ENCODE results near the gene HECA. TPM values are rescaled to one million over a fixed set of nuclear protein-coding genes. Genes with fewer than 3 reads are reported as not detected.

Gene HECA
- 10.0 and 12.4 TPM in 2 replicates for total RNA-seq

GRCh38 chr6:139134817-139135577 is at the start of gene HECA:
TSS of gene HECA (plus strand) at chr6:139135080. CDS start at chr6:139135397, 317 bp downstream.

Other genes with a start within 250 kb of the HECA start
- 19.5 and 20.6 TPM in 2 replicates for gene REPS1, start 146.8 kb upstream of the HECA start, total RNA-seq
- 27.9 and 36.8 TPM in 2 replicates for gene ABRACL, start 106.3 kb upstream of the HECA start, total RNA-seq
- gene TXLNB, start 156.9 kb downstream of the HECA start, total RNA-seq, result 0.46 and 1.00 TPM in 2 replicates
- 26.5 and 29.3 TPM in 2 replicates for gene CITED2, start 239.6 kb downstream of the HECA start, total RNA-seq